ENCODE data around the gene PCSK9.

DNA sequence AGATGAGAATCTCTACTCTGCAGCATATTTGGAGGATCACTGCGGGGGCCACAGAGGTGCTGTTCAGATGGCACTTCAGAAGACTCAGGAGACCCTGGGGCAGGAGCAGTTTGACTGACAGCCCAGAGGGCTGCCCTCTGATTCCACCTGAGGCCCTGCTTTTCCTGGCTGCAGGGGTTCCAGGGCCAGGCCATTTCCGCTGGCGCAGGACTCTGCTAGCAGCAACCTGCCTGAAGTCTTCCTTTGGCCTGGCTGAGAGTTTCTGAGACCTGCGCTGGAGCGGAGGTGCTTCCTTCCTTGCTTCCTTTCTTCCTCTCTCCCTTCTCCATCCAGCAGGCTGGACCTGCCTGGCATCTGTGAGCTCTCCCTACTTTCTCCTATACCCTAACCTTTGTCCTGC, 11.8 kb downstream of the PCSK9 start:
- TF ChIP-seq, protein P1, sequence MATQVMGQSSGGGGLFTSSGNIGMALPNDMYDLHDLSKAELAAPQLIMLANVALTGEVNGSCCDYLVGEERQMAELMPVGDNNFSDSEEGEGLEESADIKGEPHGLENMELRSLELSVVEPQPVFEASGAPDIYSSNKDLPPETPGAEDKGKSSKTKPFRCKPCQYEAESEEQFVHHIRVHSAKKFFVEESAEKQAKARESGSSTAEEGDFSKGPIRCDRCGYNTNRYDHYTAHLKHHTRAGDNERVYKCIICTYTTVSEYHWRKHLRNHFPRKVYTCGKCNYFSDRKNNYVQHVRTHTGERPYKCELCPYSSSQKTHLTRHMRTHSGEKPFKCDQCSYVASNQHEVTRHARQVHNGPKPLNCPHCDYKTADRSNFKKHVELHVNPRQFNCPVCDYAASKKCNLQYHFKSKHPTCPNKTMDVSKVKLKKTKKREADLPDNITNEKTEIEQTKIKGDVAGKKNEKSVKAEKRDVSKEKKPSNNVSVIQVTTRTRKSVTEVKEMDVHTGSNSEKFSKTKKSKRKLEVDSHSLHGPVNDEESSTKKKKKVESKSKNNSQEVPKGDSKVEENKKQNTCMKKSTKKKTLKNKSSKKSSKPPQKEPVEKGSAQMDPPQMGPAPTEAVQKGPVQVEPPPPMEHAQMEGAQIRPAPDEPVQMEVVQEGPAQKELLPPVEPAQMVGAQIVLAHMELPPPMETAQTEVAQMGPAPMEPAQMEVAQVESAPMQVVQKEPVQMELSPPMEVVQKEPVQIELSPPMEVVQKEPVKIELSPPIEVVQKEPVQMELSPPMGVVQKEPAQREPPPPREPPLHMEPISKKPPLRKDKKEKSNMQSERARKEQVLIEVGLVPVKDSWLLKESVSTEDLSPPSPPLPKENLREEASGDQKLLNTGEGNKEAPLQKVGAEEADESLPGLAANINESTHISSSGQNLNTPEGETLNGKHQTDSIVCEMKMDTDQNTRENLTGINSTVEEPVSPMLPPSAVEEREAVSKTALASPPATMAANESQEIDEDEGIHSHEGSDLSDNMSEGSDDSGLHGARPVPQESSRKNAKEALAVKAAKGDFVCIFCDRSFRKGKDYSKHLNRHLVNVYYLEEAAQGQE (IDR thresholded peaks at IDR 0.05; ENCODE audit: low read depth), result no peak
- no peak for TF ChIP-seq FOXM1 (IDR thresholded peaks at IDR 0.05; ENCODE audit: borderline replicate concordance, low read depth)
- TF ChIP-seq, protein P2, sequence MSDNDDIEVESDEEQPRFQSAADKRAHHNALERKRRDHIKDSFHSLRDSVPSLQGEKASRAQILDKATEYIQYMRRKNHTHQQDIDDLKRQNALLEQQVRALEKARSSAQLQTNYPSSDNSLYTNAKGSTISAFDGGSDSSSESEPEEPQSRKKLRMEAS (IDR thresholded peaks at IDR 0.05), result no peak
- no peak for TF ChIP-seq RAD21 (IDR thresholded peaks at IDR 0.05; ENCODE audit: low read depth)
- TF ChIP-seq YY1 (IDR thresholded peaks at IDR 0.05; ENCODE audit: low read depth), result no peak
- TF ChIP-seq NFIC (IDR thresholded peaks at IDR 0.05), result no peak
- TF ChIP-seq TAF1 (IDR thresholded peaks at IDR 0.05; ENCODE audit: low read depth), result no peak
